Liver (tissue), 9 donors: Measurements from ENCODE around the gene MOB3B. TPM values are rescaled to one million over a fixed set of nuclear protein-coding genes. Genes with fewer than 3 reads are reported as not detected.

ENCODE experiments used
- DNase-seq: peaks from one replicate; pipeline ENCODE4 v3.0.0-alpha.2; 2017; ENCODE audit warnings: low spot score
- H3K27ac ChIP-seq, 2 donors: one replicate each; pipeline ENCODE4 v1.7.0; 2013; ENCODE audit warnings: inconsistent platforms in 2 of 2, low read length in 2 of 2, control low read depth in 1 of 2, low read depth in 1 of 2, mild to moderate bottlenecking in 1 of 2
- H3K27me3 ChIP-seq, 4 donors: one replicate each; pipeline versions ENCODE4 v1.6.1 to v1.7.0; 2013; ENCODE audit warnings: low read length in 3 of 4, inconsistent platforms in 1 of 4, mild to moderate bottlenecking in 1 of 4, moderate library complexity in 1 of 4; ENCODE audit not compliant: control insufficient read depth in 4 of 4, insufficient read depth in 4 of 4
- H3K36me3 ChIP-seq, 4 donors: one replicate each; pipeline versions ENCODE4 v1.6.1 to v1.7.0; 2013; ENCODE audit warnings: low read length in 3 of 4, mild to moderate bottlenecking in 3 of 4, low read depth in 1 of 4, moderate library complexity in 1 of 4; ENCODE audit not compliant: control insufficient read depth in 4 of 4, insufficient read depth in 3 of 4
- H3K4me1 ChIP-seq, 4 donors: one replicate each; pipeline versions ENCODE4 v1.6.1 to v1.7.0; 2013; ENCODE audit warnings: low read length in 3 of 4, mild to moderate bottlenecking in 3 of 4, moderate library complexity in 1 of 4; ENCODE audit not compliant: control insufficient read depth in 4 of 4, insufficient read depth in 4 of 4
- H3K4me3 ChIP-seq, 3 donors: one replicate each; pipeline versions ENCODE4 v1.6.1 to v1.7.0; 2013; ENCODE audit warnings: low read length in 3 of 3, control low read depth in 1 of 3, low read depth in 1 of 3, mild to moderate bottlenecking in 1 of 3
- H3K9ac ChIP-seq, 2 donors: one replicate each; pipeline ENCODE4 v1.7.0; 2013; ENCODE audit warnings: low read length in 2 of 2, mild to moderate bottlenecking in 2 of 2, moderate library complexity in 2 of 2, control low read depth in 1 of 2, low read depth in 1 of 2
- H3K9me3 ChIP-seq, 4 donors: one replicate each; pipeline versions ENCODE4 v1.6.1 to v1.7.0; 2013; ENCODE audit warnings: low read length in 3 of 4; ENCODE audit not compliant: control insufficient read depth in 4 of 4
- EGR1 ChIP-seq, 2 donors: IDR thresholded peaks; 2 replicates each; pipeline ENCODE4 v1.6.1; 2016 to 2018; ENCODE audit warnings: antibody characterized with exemption in 2 of 2, low read depth in 2 of 2
- FOXA1 ChIP-seq: IDR thresholded peaks from 2 replicates; pipeline ENCODE4 v1.6.1; 2016; ENCODE audit warnings: antibody characterized with exemption
- FOXA2 ChIP-seq: IDR thresholded peaks from 2 replicates; pipeline ENCODE4 v1.6.1; 2016; ENCODE audit warnings: antibody characterized with exemption
- GABPA ChIP-seq, 2 donors: IDR thresholded peaks in 1 of 2; conservative IDR thresholded peaks in 1 of 2; 2 replicates each; pipeline ENCODE4 v1.6.1; 2016; ENCODE audit warnings: antibody characterized with exemption in 2 of 2, mild to moderate bottlenecking in 1 of 2, moderate library complexity in 1 of 2
- HNF4A ChIP-seq, 2 donors: conservative IDR thresholded peaks; 2 replicates each; pipeline ENCODE4 v1.6.1; 2016; ENCODE audit warnings: antibody characterized with exemption in 2 of 2, mild to moderate bottlenecking in 2 of 2
- HNF4G ChIP-seq: IDR thresholded peaks from 2 replicates; pipeline ENCODE4 v1.6.1; 2016; ENCODE audit warnings: antibody characterized with exemption
- JUND ChIP-seq, 2 donors: IDR thresholded peaks; 2 replicates each; pipeline ENCODE4 v1.6.1; 2016; ENCODE audit warnings: antibody characterized with exemption in 2 of 2
- NR2F2 ChIP-seq: IDR thresholded peaks from 2 replicates; pipeline ENCODE4 v1.6.1; 2016; ENCODE audit warnings: antibody characterized with exemption
- RAD21 ChIP-seq, 2 donors: IDR thresholded peaks; 2 replicates each; pipeline ENCODE4 v1.6.1; 2016; ENCODE audit warnings: antibody characterized with exemption in 2 of 2, mild to moderate bottlenecking in 2 of 2
- RXRA ChIP-seq, 2 donors: IDR thresholded peaks; 2 replicates each; pipeline ENCODE4 v1.6.1; 2017 to 2018; ENCODE audit warnings: antibody characterized with exemption in 2 of 2, mild to moderate bottlenecking in 1 of 2
- SP1 ChIP-seq: IDR thresholded peaks from 2 replicates; pipeline ENCODE4 v1.6.1; 2018; ENCODE audit warnings: antibody characterized with exemption, mild to moderate bottlenecking
- YY1 ChIP-seq: IDR thresholded peaks from 2 replicates; pipeline ENCODE4 v1.6.1; 2016; ENCODE audit warnings: antibody characterized with exemption, mild to moderate bottlenecking
- WGBS: extraction: QIAGEN DNeasy Blood & Tissue Kit; methylation state at CpG from one replicate; pipeline ENCODE4 v1.1.7; 2013; 5-methylcytosine and 5-hydroxymethylcytosine counted together
- polyA plus RNA-seq, 2 donors: library from polyadenylated mRNA; stranded (reverse) in 1 of 2; unstranded in 1 of 2; fragments of 200-250 nt in 1 of 2; fragments of >200 nt in 1 of 2; fragmentation: Nextera tagmentation in 1 of 2; extraction: Ambion mirVana in 1 of 2; gene quantifications; one replicate each; pipeline versions ENCODE4 v1.2.1 to v1.2.3, GENCODE V29; 2013 to 2015
- total RNA-seq, 2 donors: library from RNA; depleted of rRNA; stranded (reverse); fragments of >200 nt; gene quantifications; one replicate each; pipeline ENCODE4 v1.2.3, GENCODE V29; 2014
- TF ChIP-seq, protein P1 (sequence below): IDR thresholded peaks from 2 replicates; pipeline ENCODE4 v1.6.1; 2016; ENCODE audit warnings: antibody characterized with exemption, mild to moderate bottlenecking
- TF ChIP-seq, protein P2 (sequence below): IDR thresholded peaks from 2 replicates; pipeline ENCODE4 v1.6.1; 2016; ENCODE audit warnings: antibody characterized with exemption
- TF ChIP-seq, protein P3 (sequence below): IDR thresholded peaks from 2 replicates; pipeline ENCODE4 v1.6.1; 2016; ENCODE audit warnings: antibody characterized with exemption
- TF ChIP-seq, protein P4 (sequence below): fragments of 150-350 bp; IDR thresholded peaks from 2 replicates; pipeline ENCODE4 v1.5.1; 2017; ENCODE audit warnings: improper control_type of control experiment, low read depth, low read length; ENCODE audit not compliant: missing input control
- donor health status: healthy.
- donor health status: healthy.
- donor health status: healthy.
- donor health status: healthy.
- donor health status: healthy.

MOB3B gene
- total and polyA plus RNA-seq, 4 donors: 0.36 to 1.1 (median 0.76) TPM

DNA sequence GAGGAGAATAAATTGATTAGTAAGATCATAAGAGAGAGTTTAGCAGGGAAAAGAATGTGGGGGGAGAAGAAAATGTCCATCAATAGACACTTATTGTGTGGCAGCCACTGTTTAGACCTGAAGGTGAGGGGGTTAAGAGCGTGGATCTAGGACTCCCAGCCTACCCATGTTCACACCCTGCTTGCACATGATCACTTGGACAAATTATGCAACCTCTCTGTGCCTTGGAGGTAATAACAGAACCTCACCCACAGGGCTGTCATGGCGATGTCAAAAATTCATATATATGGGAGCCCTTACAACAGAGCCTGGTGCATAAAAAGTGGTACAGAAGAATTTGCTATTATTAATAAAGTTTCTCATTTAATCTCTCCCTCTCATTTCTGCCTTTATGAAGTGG lies 146.6 kb downstream of the MOB3B start:
- H3K27me3 ChIP-seq: no peaks in the 10 kb centered on the region
- H3K9ac ChIP-seq: no peak overlapping the region
- H3K36me3 ChIP-seq: no peaks in the 10 kb centered on the region
- no peak for TF ChIP-seq HNF4G
- TF ChIP-seq FOXA2: no peak
- no peak for TF ChIP-seq RXRA (IDR thresholded peaks at IDR 0.05)
- TF ChIP-seq, protein P1, sequence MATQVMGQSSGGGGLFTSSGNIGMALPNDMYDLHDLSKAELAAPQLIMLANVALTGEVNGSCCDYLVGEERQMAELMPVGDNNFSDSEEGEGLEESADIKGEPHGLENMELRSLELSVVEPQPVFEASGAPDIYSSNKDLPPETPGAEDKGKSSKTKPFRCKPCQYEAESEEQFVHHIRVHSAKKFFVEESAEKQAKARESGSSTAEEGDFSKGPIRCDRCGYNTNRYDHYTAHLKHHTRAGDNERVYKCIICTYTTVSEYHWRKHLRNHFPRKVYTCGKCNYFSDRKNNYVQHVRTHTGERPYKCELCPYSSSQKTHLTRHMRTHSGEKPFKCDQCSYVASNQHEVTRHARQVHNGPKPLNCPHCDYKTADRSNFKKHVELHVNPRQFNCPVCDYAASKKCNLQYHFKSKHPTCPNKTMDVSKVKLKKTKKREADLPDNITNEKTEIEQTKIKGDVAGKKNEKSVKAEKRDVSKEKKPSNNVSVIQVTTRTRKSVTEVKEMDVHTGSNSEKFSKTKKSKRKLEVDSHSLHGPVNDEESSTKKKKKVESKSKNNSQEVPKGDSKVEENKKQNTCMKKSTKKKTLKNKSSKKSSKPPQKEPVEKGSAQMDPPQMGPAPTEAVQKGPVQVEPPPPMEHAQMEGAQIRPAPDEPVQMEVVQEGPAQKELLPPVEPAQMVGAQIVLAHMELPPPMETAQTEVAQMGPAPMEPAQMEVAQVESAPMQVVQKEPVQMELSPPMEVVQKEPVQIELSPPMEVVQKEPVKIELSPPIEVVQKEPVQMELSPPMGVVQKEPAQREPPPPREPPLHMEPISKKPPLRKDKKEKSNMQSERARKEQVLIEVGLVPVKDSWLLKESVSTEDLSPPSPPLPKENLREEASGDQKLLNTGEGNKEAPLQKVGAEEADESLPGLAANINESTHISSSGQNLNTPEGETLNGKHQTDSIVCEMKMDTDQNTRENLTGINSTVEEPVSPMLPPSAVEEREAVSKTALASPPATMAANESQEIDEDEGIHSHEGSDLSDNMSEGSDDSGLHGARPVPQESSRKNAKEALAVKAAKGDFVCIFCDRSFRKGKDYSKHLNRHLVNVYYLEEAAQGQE: no peak
- no peak for TF ChIP-seq RAD21 (IDR thresholded peaks at IDR 0.05)
- 88% methylated on average over 2 of the region's 2 CpGs for WGBS
- H3K4me3 ChIP-seq: no peak overlapping the region
- no peak for DNase-seq
- H3K4me1 ChIP-seq: peaks cover 16 to 55% (median 46%) of the 10 kb centered on the region in 4 donors
- H3K27ac ChIP-seq: no peak overlapping the region
- no peaks in the 10 kb centered on the region for H3K9me3 ChIP-seq

DNA sequence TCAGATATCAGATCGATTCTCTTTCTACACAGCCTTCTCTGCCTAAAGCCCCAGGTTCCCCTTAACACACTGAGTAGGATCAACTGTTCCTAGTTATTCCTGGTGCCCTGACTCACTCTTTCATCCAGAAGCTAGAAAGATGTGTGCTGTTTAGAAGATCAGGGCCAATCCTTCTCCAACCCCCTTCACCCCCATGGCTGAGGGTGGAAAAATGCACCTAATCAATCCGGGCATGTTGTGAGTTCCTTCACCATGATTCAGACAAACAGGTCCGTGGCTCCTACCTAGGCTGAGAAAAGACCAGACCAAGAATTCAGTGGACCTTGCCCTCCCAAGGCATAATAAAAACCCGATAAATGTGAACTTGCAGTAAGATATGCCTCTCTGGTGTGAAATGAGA lies 147.3 kb downstream of the MOB3B start:
- TF ChIP-seq SP1: no peak
- TF ChIP-seq, protein P1: no peak
- TF ChIP-seq, protein P2, sequence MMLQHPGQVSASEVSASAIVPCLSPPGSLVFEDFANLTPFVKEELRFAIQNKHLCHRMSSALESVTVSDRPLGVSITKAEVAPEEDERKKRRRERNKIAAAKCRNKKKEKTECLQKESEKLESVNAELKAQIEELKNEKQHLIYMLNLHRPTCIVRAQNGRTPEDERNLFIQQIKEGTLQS: no peak
- TF ChIP-seq RAD21 (IDR thresholded peaks at IDR 0.05): no peak
- TF ChIP-seq FOXA2: no peak
- no peak for TF ChIP-seq HNF4G
- TF ChIP-seq FOXA1: no peak
- TF ChIP-seq GABPA (IDR thresholded peaks at IDR 0.05 in 1 of 2, conservative IDR thresholded peaks at IDR 0.05 in 1 of 2): no peak
- TF ChIP-seq RXRA (IDR thresholded peaks at IDR 0.05): no peak
- TF ChIP-seq, protein P3, sequence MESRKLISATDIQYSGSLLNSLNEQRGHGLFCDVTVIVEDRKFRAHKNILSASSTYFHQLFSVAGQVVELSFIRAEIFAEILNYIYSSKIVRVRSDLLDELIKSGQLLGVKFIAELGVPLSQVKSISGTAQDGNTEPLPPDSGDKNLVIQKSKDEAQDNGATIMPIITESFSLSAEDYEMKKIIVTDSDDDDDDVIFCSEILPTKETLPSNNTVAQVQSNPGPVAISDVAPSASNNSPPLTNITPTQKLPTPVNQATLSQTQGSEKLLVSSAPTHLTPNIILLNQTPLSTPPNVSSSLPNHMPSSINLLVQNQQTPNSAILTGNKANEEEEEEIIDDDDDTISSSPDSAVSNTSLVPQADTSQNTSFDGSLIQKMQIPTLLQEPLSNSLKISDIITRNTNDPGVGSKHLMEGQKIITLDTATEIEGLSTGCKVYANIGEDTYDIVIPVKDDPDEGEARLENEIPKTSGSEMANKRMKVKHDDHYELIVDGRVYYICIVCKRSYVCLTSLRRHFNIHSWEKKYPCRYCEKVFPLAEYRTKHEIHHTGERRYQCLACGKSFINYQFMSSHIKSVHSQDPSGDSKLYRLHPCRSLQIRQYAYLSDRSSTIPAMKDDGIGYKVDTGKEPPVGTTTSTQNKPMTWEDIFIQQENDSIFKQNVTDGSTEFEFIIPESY: no peak
- no peak for TF ChIP-seq YY1
- TF ChIP-seq NR2F2: no peak
- TF ChIP-seq EGR1 (IDR thresholded peaks at IDR 0.05; ENCODE audit: low read depth in 2 of 2): no peak
- TF ChIP-seq JUND (IDR thresholded peaks at IDR 0.05): no peak
- TF ChIP-seq, protein P4, sequence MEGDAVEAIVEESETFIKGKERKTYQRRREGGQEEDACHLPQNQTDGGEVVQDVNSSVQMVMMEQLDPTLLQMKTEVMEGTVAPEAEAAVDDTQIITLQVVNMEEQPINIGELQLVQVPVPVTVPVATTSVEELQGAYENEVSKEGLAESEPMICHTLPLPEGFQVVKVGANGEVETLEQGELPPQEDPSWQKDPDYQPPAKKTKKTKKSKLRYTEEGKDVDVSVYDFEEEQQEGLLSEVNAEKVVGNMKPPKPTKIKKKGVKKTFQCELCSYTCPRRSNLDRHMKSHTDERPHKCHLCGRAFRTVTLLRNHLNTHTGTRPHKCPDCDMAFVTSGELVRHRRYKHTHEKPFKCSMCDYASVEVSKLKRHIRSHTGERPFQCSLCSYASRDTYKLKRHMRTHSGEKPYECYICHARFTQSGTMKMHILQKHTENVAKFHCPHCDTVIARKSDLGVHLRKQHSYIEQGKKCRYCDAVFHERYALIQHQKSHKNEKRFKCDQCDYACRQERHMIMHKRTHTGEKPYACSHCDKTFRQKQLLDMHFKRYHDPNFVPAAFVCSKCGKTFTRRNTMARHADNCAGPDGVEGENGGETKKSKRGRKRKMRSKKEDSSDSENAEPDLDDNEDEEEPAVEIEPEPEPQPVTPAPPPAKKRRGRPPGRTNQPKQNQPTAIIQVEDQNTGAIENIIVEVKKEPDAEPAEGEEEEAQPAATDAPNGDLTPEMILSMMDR: no peak
- no peak for TF ChIP-seq HNF4A (conservative IDR thresholded peaks at IDR 0.05)
- H3K4me1 ChIP-seq: peaks cover 16 to 51% (median 40%) of the 10 kb centered on the region in 4 donors
- no peaks in the 10 kb centered on the region for H3K9me3 ChIP-seq
- no peak overlapping the region for H3K4me3 ChIP-seq
- 74% methylated on average over 4 of the region's 4 CpGs for WGBS
- H3K9ac ChIP-seq: no peak overlapping the region
- no peaks in the 10 kb centered on the region for H3K36me3 ChIP-seq
- H3K27ac ChIP-seq: no peak overlapping the region
- no peaks in the 10 kb centered on the region for H3K27me3 ChIP-seq
- DNase-seq: no peak
